Ascending aorta (tissue), 2 donors: Measurements from ENCODE around the gene ATP6V0E2. TPM values are rescaled to one million over a fixed set of nuclear protein-coding genes. Genes with fewer than 3 reads are reported as not detected.

Experiments used
- DNase-seq, 2 donors: peaks; one replicate each; pipeline ENCODE4 v3.0.0-alpha.2; 2019; ENCODE audit warnings: low spot score in 2 of 2
- H3K27ac ChIP-seq, 2 donors: fragments of 200-600 bp; sonication (generic); one replicate each; pipeline ENCODE4 v1.5.1; 2016 to 2017; ENCODE audit warnings: mild to moderate bottlenecking in 1 of 2
- H3K27me3 ChIP-seq: fragments of 200-600 bp; sonication (generic); one replicate; pipeline ENCODE4 v1.5.1; 2017
- H3K36me3 ChIP-seq, 2 donors: fragments of 200-600 bp; sonication (generic); one replicate each; pipeline ENCODE4 v1.5.1; 2016
- H3K4me1 ChIP-seq, 2 donors: fragments of 200-600 bp; sonication (generic); one replicate each; pipeline ENCODE4 v1.5.1; 2016 to 2017; ENCODE audit warnings: mild to moderate bottlenecking in 1 of 2
- H3K4me3 ChIP-seq, 2 donors: fragments of 200-600 bp; sonication (generic); one replicate each; pipeline ENCODE4 v1.5.1; 2016 to 2017; ENCODE audit warnings: mild to moderate bottlenecking in 1 of 2
- H3K9me3 ChIP-seq, 2 donors: fragments of 200-600 bp; sonication (generic); one replicate each; pipeline ENCODE4 v1.5.1; 2016
- CTCF ChIP-seq, 3 experiments: fragments of 200-600 bp in 2 of 3; fragments of 450-650 bp in 1 of 3; sonication (generic) in 2 of 3; IDR thresholded peaks; one replicate each; pipeline ENCODE4 v1.5.1; 2016 to 2019; ENCODE audit warnings: antibody characterized with exemption in 3 of 3, mild to moderate bottlenecking in 1 of 3, moderate library complexity in 1 of 3
- intact Hi-C: fragments of 100-400 bp; cut with DNase I; formaldehyde crosslinking; loops from one replicate; pipeline ENCODE4 v1.15.1; 2023
- total RNA-seq: library from RNA; depleted of rRNA; stranded (reverse); fragments of >200 nt; gene quantifications from one replicate; pipeline ENCODE4 v1.1.0, GENCODE V29; 2016

ATP6V0E2 gene
- total RNA-seq, 1 donor from 2014 or later: 29.5 TPM

GRCh38 chr7:149831741-149832219, 42.0 kb upstream of the ATP6V0E2 start:
- H3K9me3 ChIP-seq: no peaks in the 10 kb centered on the region
- H3K27ac ChIP-seq: no peak overlapping the region
- no peak for DNase-seq
- no peak for TF ChIP-seq CTCF (IDR thresholded peaks at IDR 0.05)
- H3K36me3 ChIP-seq: no peaks in the 10 kb centered on the region
- intact Hi-C loops: loop anchor here (10.0 kb wide), 2 partner anchors 547 to 1193 kb away; partner anchors contain the start of genes ABCB8 and ATG9B
- H3K27me3 ChIP-seq: no peaks in the 10 kb centered on the region
- H3K4me3 ChIP-seq: no peak overlapping the region
- no peaks in the 10 kb centered on the region for H3K4me1 ChIP-seq

DNA sequence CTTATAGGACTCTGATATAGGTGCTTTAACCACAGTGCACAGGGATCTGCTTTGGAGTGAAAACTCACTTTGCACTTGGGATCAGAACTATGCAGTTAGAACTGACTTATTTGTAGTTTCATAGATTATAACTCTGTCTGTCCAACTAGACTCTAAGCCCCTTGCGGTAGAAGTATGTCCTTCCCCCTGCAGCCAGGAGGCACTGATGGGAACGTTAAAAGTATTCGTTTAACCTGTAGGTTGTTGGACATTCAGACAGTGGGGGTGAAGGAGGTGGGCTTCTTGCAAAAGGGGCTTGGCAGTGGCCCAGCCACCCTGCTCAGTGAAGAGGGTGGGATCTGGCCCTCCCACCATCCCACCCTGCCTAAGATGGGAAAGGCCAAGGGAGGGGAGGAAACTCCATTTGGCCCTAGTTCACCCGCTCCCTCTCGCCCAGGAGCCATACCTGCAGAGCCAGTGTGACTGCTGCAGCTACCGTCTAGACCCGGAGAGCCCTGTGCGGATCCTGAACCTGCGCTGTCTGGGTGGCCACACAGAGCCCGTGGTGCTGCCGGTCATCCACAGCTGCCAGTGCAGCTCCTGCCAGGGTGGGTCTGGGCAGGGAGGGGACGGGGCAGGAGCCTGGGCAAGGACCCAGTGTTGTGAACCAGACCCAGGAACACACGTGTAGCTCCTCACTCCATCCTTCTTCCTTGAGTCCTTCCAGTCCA, 41.3 kb upstream of the ATP6V0E2 start:
- Histone ChIP-seq H3K9me3 (no peaks in the 10 kb centered on the region), H3K27ac (no peak overlapping the region), H3K4me3 (no peak overlapping the region), H3K36me3 (no peaks in the 10 kb centered on the region), H3K4me1 (no peaks in the 10 kb centered on the region), H3K27me3 (no peaks in the 10 kb centered on the region)
- intact Hi-C loops: loop anchor here (10.0 kb wide), 2 partner anchors 548 to 1192 kb away; partner anchors contain the start of genes ABCB8 and ATG9B
- TF ChIP-seq CTCF (IDR thresholded peaks at IDR 0.05): no peak
- no peak for DNase-seq

GRCh38 chr7:149833495-149834130, 40.2 kb upstream of the ATP6V0E2 start:
- intact Hi-C loops: loop anchor here (10.0 kb wide), 2 partner anchors 549 to 1191 kb away; partner anchors contain the start of genes ABCB8 and ATG9B
- Histone ChIP-seq H3K27ac (no peak overlapping the region), H3K4me1 (no peaks in the 10 kb centered on the region), H3K27me3 (no peaks in the 10 kb centered on the region), H3K9me3 (no peaks in the 10 kb centered on the region), H3K4me3 (no peak overlapping the region), H3K36me3 (no peaks in the 10 kb centered on the region)
- no peak for DNase-seq
- TF ChIP-seq CTCF (IDR thresholded peaks at IDR 0.05): no peak

DNA sequence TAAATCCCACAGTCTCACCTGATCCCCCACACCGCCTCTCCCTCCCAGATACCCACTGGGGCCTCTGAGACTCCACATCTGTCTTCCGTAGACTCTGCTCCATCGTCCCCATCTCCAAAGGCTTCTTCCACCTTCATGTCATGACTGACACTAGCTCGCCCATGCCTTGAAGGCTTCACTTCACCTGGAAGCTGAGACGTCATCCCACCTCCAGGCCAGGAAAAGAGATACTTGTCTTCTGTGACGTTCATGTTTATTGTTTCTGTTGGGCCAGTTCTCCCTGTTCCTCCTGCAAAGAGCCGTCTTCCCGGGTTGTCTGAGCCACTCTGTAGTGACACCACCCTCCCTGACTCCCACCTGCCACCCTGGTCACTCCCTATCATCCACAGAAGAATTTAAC, 39.2 kb upstream of the ATP6V0E2 start:
- peaks cover 0 to 8% of the 10 kb centered on the region in 2 donors for H3K4me1 ChIP-seq
- no peak overlapping the region for H3K4me3 ChIP-seq
- no peaks in the 10 kb centered on the region for H3K9me3 ChIP-seq
- no peaks in the 10 kb centered on the region for H3K36me3 ChIP-seq
- no peak for TF ChIP-seq CTCF (IDR thresholded peaks at IDR 0.05)
- DNase-seq: no peak
- H3K27ac ChIP-seq: no peak overlapping the region
- intact Hi-C loops: loop anchor here (10.0 kb wide), 2 partner anchors 550 to 1190 kb away; partner anchors contain the start of genes ABCB8 and ATG9B
- H3K27me3 ChIP-seq: no peaks in the 10 kb centered on the region

DNA sequence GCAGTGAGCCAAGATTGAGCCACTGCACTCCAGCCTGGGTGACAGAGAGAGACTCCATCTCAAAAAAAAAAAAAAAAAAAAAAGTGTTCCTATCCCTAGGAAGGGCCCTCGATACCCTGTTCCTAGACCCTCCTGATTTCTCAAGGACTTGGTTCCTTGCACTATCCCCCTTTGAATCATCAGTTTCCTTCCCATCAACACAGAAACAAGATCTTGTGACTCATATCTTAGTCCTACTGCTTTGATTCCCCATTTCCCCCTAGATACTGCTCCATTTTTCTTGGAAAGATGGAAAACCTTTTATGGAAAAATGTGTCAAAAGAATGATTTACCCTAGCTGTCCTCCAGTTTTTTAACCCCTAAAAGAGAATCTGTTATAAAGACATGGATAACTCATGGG, 37.3 kb upstream of the ATP6V0E2 start:
- H3K4me1 ChIP-seq: peaks cover 0 to 8% of the 10 kb centered on the region in 2 donors
- intact Hi-C loops: loop anchor here (5.0 to 10.0 kb wide), 6 partner anchors 339 to 1188 kb away; partner anchors contain the start of genes ABCB8, ATG9B, PDIA4 and ZNF746

More for the DNA sequence above, 37.3 kb upstream of the ATP6V0E2 start:
- H3K27me3 ChIP-seq: no peaks in the 10 kb centered on the region
- no peak for DNase-seq
- no peaks in the 10 kb centered on the region for H3K9me3 ChIP-seq
- no peaks in the 10 kb centered on the region for H3K36me3 ChIP-seq
- TF ChIP-seq CTCF (IDR thresholded peaks at IDR 0.05): no peak
- no peak overlapping the region for H3K27ac ChIP-seq
- no peak overlapping the region for H3K4me3 ChIP-seq
